Liver (tissue), 3 donors: ENCODE results near the gene GTPBP2.
A peak's percentile ranks its signal among the peaks of the same experiment; 100 is the strongest.

Experiments used
- CTCF ChIP-seq: fragments of 150-350 bp; IDR thresholded peaks from 2 replicates; pipeline ENCODE4 v1.5.1; 2017; ENCODE audit warnings: improper control_type of control experiment, low read depth, low read length; ENCODE audit not compliant: missing input control
- EGR1 ChIP-seq, 2 donors: IDR thresholded peaks; 2 replicates each; pipeline ENCODE4 v1.6.1; 2016 to 2018; ENCODE audit warnings: antibody characterized with exemption in 2 of 2, low read depth in 2 of 2
- FOXA2 ChIP-seq: IDR thresholded peaks from 2 replicates; pipeline ENCODE4 v1.6.1; 2016; ENCODE audit warnings: antibody characterized with exemption
- GABPA ChIP-seq, 2 donors: IDR thresholded peaks in 1 of 2; conservative IDR thresholded peaks in 1 of 2; 2 replicates each; pipeline ENCODE4 v1.6.1; 2016; ENCODE audit warnings: antibody characterized with exemption in 2 of 2, mild to moderate bottlenecking in 1 of 2, moderate library complexity in 1 of 2
- RAD21 ChIP-seq, 2 donors: IDR thresholded peaks; 2 replicates each; pipeline ENCODE4 v1.6.1; 2016; ENCODE audit warnings: antibody characterized with exemption in 2 of 2, mild to moderate bottlenecking in 2 of 2
- donor health status: healthy.
- donor health status: healthy.

GRCh38 chr6:43575772-43576551 is 53.1 kb downstream of the GTPBP2 start, which contains the start of the genes POLH and XPO5:
- TF ChIP-seq CTCF (no peak), RAD21 (IDR thresholded peaks at IDR 0.05) (no peak), FOXA2 (no peak), GABPA (IDR thresholded peaks at IDR 0.05 in 1 of 2, conservative IDR thresholded peaks at IDR 0.05 in 1 of 2) (peak in 1 of 2 donors; percentile 78), EGR1 (IDR thresholded peaks at IDR 0.05; ENCODE audit: low read depth in 2 of 2) (peak in 1 of 2 donors; percentile 9)
